GM19099 (cell line): ENCODE measurements around the gene SLC5A6.

Source experiments
- POLR2A ChIP-seq: IDR thresholded peaks from 3 replicates; pipeline ENCODE4 v1.6.1; 2011; ENCODE audit warnings: low read depth; ENCODE audit not compliant: insufficient read length; ENCODE audit errors: extremely low read depth

Gene SLC5A6

GRCh38 chr2:27243391-27244130 lies 31.5 kb upstream of the SLC5A6 start:
- no peak for TF ChIP-seq POLR2A

DNA sequence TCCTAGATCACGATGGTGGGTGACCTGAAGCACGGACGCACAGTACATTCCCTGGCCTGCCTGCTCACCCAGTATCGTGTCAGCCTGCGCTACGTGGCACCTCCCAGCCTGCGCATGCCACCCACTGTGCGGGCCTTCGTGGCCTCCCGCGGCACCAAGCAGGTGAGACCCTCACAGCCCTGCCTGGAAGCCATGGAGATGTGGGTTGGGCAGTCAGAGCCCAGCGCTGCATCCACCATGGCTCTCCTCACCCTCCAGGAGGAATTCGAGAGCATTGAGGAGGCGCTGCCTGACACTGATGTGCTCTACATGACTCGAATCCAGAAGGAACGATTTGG lies 30.5 kb upstream of the SLC5A6 start:
- no peak for TF ChIP-seq POLR2A

- TF ChIP-seq POLR2A = no peak
Measured at GRCh38 chr2:27241761-27242613, 29.9 kb upstream of the SLC5A6 start.

DNA sequence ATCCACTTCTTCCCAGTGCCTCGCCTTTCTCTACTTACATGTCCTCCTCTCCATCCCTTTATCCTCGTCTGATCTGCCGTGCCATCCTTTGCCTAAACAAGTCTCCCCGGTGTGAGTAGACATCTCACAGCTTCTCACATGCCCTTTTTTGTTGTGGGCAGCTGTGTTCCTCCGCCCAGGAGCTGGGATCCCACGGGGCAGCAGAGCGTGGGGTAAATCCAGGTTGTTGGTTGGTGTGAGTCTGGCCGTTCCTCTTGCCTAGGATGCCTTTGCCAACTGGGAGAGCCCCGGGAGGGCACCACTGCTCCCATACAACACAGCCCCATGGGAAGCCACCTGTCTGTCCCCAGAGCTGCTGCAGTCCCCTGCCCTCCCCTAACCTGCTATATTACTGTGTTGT lies 28.3 kb upstream of the SLC5A6 start:
- TF ChIP-seq POLR2A = no peak

DNA sequence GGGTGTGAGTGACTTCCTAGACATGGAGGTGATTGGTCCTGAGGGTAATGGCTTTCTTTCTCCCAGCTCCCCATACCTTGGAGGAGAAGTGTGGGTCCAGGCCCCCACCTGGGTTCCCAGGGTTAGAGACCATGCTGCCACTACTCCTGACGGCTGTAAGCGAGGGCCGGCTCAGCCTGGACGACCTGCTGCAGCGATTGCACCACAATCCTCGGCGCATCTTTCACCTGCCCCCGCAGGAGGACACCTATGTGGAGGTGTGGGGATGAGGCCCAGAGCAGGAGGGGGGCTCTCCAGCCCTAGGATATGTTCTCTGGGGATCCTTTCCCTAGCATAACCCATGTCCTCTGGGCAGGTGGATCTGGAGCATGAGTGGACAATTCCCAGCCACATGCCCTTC lies 26.9 kb upstream of the SLC5A6 start:
- no peak for TF ChIP-seq POLR2A

GRCh38 chr2:27237341-27237945 lies 25.4 kb upstream of the SLC5A6 start:
- TF ChIP-seq POLR2A = no peak

DNA sequence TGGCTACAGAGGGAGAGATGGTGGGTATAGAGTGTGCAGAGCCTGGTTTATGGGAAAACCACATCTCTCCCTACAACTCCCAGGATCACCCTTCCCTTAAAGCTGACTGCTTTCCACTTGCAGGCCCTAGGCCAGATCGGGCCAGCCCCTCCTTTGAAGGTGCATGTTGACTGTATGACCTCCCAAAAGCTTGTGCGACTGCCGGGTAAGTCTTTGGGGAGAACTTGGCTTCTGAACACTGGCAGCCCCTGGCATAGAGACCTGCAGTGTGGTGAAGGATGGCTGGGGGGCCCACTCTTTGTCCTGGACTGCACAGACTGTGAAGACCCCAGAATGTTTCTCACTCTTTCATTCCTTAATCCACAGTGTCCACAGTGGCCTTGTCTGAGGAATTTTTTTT lies 24.6 kb upstream of the SLC5A6 start:
- TF ChIP-seq POLR2A = no peak

- no peak for TF ChIP-seq POLR2A
Measured at GRCh38 chr2:27236136-27236535, 24.1 kb upstream of the SLC5A6 start.

GRCh38 chr2:27233341-27233740 lies 21.3 kb upstream of the SLC5A6 start:
- TF ChIP-seq POLR2A = no peak

GRCh38 chr2:27231921-27232320 lies 19.9 kb upstream of the SLC5A6 start:
- no peak for TF ChIP-seq POLR2A

- no peak for TF ChIP-seq POLR2A
Measured at GRCh38 chr2:27227501-27227900, 15.4 kb upstream of the SLC5A6 start.

GRCh38 chr2:27225526-27225925 lies 13.5 kb upstream of the SLC5A6 start:
- no peak for TF ChIP-seq POLR2A

GRCh38 chr2:27223416-27223815 lies 11.3 kb upstream of the SLC5A6 start:
- TF ChIP-seq POLR2A = no peak

DNA sequence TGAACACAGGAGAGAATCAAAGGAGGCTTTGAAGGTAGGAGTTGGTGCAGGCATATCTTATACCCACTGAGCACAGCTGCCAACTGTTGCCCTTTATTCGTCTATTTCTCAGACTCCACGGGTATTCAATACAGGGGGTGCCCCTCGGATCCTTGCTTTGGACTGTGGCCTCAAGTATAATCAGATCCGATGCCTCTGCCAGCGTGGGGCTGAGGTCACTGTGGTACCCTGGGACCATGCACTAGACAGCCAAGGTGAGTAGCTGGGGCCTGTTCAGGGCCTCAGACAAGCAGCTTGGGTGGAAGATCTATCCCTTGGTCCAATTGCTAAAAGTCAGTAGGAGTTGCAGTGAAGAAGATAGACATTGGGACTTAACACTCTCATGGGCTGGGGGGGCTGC lies 10.3 kb upstream of the SLC5A6 start:
- no peak for TF ChIP-seq POLR2A

GRCh38 chr2:27221166-27221565 lies 9.1 kb upstream of the SLC5A6 start:
- TF ChIP-seq POLR2A = no peak

DNA sequence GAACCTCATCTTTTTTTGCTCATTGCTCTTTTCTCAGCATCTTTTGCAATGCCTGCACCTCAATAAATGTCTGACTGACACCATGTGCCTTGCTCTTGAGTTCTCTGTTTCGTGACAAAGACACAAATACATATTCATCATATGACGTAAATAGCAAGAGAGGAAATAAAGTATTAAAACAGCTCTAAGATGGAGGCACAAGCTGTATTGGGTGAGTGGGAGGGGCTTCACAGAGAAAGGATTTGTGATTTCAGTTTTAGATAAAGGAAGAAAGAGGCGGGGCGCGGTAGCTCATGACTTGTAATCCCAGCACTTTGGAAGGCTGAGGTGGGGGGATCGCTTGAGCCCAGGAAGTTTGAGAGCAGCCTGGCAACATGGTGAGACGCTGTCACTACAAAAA lies 8.0 kb upstream of the SLC5A6 start:
- TF ChIP-seq POLR2A = no peak

DNA sequence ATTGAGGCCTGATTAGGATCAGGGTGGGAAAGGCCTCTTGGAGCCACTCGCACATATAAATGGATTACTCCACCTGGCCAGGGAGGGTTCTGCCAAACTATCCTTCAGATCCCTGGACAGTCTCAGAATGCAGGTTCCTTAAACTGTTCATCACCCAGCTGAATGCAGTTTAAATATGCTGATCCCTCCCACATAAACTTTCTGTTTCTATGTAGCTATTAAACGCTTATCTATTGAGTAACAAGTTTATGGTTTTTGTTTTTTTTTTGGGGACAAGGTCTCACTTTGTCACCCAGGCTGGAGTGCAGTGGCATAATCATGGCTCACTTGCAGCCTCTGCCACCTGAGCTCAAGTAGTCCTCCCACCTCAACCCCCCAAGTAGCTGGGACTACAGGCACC lies 7.0 kb upstream of the SLC5A6 start:
- no peak for TF ChIP-seq POLR2A

DNA sequence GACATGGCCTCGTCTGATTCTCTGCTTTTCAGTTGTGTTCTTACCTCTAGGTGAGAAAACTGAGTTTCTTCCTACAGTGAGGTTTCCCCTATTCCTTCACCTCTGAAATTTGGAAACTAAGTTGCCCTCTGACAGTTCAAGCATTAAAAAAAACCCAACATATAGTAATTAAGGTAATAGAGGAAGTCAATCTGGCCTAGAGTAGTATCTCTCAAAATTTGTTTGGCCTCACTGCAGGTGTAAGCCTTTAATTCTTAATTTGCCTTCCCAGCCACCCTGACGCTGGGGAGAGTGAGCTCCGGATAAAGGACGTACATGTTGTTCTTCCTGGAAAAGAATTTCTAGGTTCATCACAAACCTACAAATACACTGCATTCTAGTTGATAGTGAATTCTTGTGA lies 6.5 kb upstream of the SLC5A6 start:
- no peak for TF ChIP-seq POLR2A
